Activated CD4-positive, alpha-beta T cell treated with anti-CD3 and anti-CD28 coated beads for 1 hour (primary cell): ENCODE data around the gene IL1R2.
"Not testable (repeated sequence)": the region's sequence is repeated elsewhere in the genome, so short reads cannot be mapped to it uniquely, and the experiment has no call there.

Experiments used
- DNase-seq: peaks from one replicate; pipeline ENCODE4 v3.0.0-alpha.2; 2020

The IL1R2 gene

GRCh38 chr2:102000813-102001766, 9.3 kb downstream of the IL1R2 start:
- DNase-seq: no peak

GRCh38 chr2:102001767-102002142, 10.0 kb downstream of the IL1R2 start:
- no peak for DNase-seq

GRCh38 chr2:102002228-102002627, 10.5 kb downstream of the IL1R2 start:
- no peak for DNase-seq

GRCh38 chr2:102002909-102003308, 11.1 kb downstream of the IL1R2 start:
- DNase-seq: not testable (repeated sequence)

GRCh38 chr2:102003696-102004095, 11.9 kb downstream of the IL1R2 start:
- no peak for DNase-seq

GRCh38 chr2:102004581-102004980, 12.8 kb downstream of the IL1R2 start:
- no peak for DNase-seq

GRCh38 chr2:102005449-102005848, 13.7 kb downstream of the IL1R2 start:
- DNase-seq: no peak

- DNase-seq: no peak
Observed at GRCh38 chr2:102005989-102006885, 14.5 kb downstream of the IL1R2 start.

- no peak for DNase-seq
Observed at GRCh38 chr2:102006886-102007278, 15.1 kb downstream of the IL1R2 start.

- DNase-seq: no peak
Observed at GRCh38 chr2:102008490-102008889, 16.7 kb downstream of the IL1R2 start.

- no peak for DNase-seq
Observed at GRCh38 chr2:102009557-102009956, 17.8 kb downstream of the IL1R2 start.

- no peak for DNase-seq
Observed at GRCh38 chr2:102010902-102011301, 19.1 kb downstream of the IL1R2 start.

GRCh38 chr2:102012061-102012614, 20.4 kb downstream of the IL1R2 start:
- DNase-seq: no peak

- DNase-seq: no peak
Observed at GRCh38 chr2:102013206-102014040, 21.7 kb downstream of the IL1R2 start.

- no peak for DNase-seq
Observed at GRCh38 chr2:102014041-102014345, 22.2 kb downstream of the IL1R2 start.

- no peak for DNase-seq
Observed at GRCh38 chr2:102015399-102015798, 23.6 kb downstream of the IL1R2 start.

GRCh38 chr2:102016399-102016955, 24.7 kb downstream of the IL1R2 start:
- no peak for DNase-seq

- no peak for DNase-seq
Observed at GRCh38 chr2:102018823-102019445, 27.2 kb downstream of the IL1R2 start.

- DNase-seq: peak; percentile 73
Observed at GRCh38 chr2:102020596-102021170, 28.9 kb downstream of the IL1R2 start.

- DNase-seq: no peak
Observed at GRCh38 chr2:102021779-102022178, 30.0 kb downstream of the IL1R2 start.

- no peak for DNase-seq
Observed at GRCh38 chr2:102022884-102023539, 31.3 kb downstream of the IL1R2 start.
